Stimulated activated CD8-positive, alpha-beta memory T cell treated with anti-CD3 and anti-CD28 coated beads, Interleukin-7, amount 100 ng/mL, for 24 hours (primary cell): ENCODE data around the gene SEL1L2.

Experiments
- DNase-seq: peaks from one replicate; pipeline ENCODE4 v3.0.0-alpha.2; 2020; ENCODE audit warnings: low read depth

Gene SEL1L2

GRCh38 chr20:13863244-13863643, 127.2 kb downstream of the SEL1L2 start:
- no peak for DNase-seq

GRCh38 chr20:13862245-13862644, 128.2 kb downstream of the SEL1L2 start:
- no peak for DNase-seq

GRCh38 chr20:13858871-13859270, 131.5 kb downstream of the SEL1L2 start:
- no peak for DNase-seq

- DNase-seq: no peak
Measured at GRCh38 chr20:13858439-13858838, 132.0 kb downstream of the SEL1L2 start.

- DNase-seq: no peak
Measured at GRCh38 chr20:13857961-13858360, 132.5 kb downstream of the SEL1L2 start.

- no peak for DNase-seq
Measured at GRCh38 chr20:13857304-13857703, 133.1 kb downstream of the SEL1L2 start.

GRCh38 chr20:13856354-13856753, 134.1 kb downstream of the SEL1L2 start:
- DNase-seq: no peak

- no peak for DNase-seq
Measured at GRCh38 chr20:13855613-13856012, 134.8 kb downstream of the SEL1L2 start.

GRCh38 chr20:13852306-13852705, 138.1 kb downstream of the SEL1L2 start:
- DNase-seq: no peak

- DNase-seq: no peak
Measured at GRCh38 chr20:13851279-13851678, 139.1 kb downstream of the SEL1L2 start.

GRCh38 chr20:13844296-13844695, 146.1 kb downstream of the SEL1L2 start:
- DNase-seq: no peak

GRCh38 chr20:13841206-13841605, 149.2 kb downstream of the SEL1L2 start:
- DNase-seq: no peak

- no peak for DNase-seq
Measured at GRCh38 chr20:13840093-13840465, 150.3 kb downstream of the SEL1L2 start.

- no peak for DNase-seq
Measured at GRCh38 chr20:13839421-13840092, 150.9 kb downstream of the SEL1L2 start.

- DNase-seq: no peak
Measured at GRCh38 chr20:13838664-13839063, 151.8 kb downstream of the SEL1L2 start.

- DNase-seq: no peak
Measured at GRCh38 chr20:13831476-13831875, 158.9 kb downstream of the SEL1L2 start.

GRCh38 chr20:13825465-13825864, 164.9 kb downstream of the SEL1L2 start:
- no peak for DNase-seq

GRCh38 chr20:13824459-13824858, 166.0 kb downstream of the SEL1L2 start:
- DNase-seq: no peak

- DNase-seq: no peak
Measured at GRCh38 chr20:13822459-13822858, 168.0 kb downstream of the SEL1L2 start.

GRCh38 chr20:13821876-13822275, 168.5 kb downstream of the SEL1L2 start:
- no peak for DNase-seq

- no peak for DNase-seq
Measured at GRCh38 chr20:13819885-13820645, 170.3 kb downstream of the SEL1L2 start.

GRCh38 chr20:13817342-13817741, 173.1 kb downstream of the SEL1L2 start:
- DNase-seq: no peak

- DNase-seq: no peak
Measured at GRCh38 chr20:13816757-13817156, 173.7 kb downstream of the SEL1L2 start.

- DNase-seq: no peak
Measured at GRCh38 chr20:13814672-13815071, 175.7 kb downstream of the SEL1L2 start.
